ENCODE data around the gene MOB2.

Gene MOB2

DNA sequence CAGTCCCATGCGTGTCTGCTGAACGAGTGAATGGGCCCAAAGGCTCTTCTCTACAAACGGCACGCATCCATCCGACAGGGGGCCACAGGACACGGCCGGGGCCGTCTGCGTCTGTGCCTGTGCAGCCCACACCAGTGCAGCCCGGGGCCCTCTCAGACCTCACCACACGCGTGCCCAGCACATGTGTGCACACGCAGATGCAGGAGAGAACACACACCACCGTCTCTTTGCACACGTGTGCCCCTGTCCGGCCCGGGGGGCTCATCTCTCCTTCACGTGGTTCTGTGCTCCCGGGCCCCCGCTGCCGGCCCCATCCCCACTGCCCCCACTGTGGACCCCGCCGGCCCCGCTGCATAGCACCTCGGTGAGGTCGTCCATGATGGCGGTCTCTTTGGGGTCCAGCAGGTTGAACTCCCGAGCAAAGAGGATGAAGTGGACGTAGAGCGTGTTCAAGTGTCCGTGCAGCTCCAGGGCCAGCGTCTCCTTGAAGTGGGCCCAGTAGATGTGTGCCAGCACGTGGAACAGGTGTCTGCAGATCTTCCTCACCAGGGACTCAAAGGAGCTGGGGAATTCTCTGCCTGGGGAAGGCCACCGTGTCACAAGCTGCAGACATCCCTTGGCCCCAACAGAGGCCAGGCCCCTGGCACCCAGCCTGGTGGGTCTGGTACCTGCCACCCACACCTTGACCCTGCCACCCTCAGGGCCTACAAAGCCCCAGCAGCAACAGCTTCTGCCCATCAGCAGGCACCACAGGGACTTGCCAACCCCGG, 16.5 kb downstream of the MOB2 start:
- ATAC-seq: no peak
- TF ChIP-seq RARB (CRISPR knock-in tag; IDR thresholded peaks at IDR 0.05) (no peak), SNAI2 (CRISPR knock-in tag; IDR thresholded peaks at IDR 0.05) (no peak), TCF4 (CRISPR knock-in tag; IDR thresholded peaks at IDR 0.05; ENCODE audit: borderline replicate concordance) (no peak), GLIS3 (CRISPR knock-in tag; IDR thresholded peaks at IDR 0.05) (no peak), ARNTL (CRISPR knock-in tag; IDR thresholded peaks at IDR 0.05; ENCODE audit: borderline replicate concordance, low read depth) (no peak), ZNF8 (CRISPR knock-in tag; IDR thresholded peaks at IDR 0.05) (no peak), ZNF565 (CRISPR knock-in tag; conservative IDR thresholded peaks at IDR 0.05; ENCODE audit: low read depth) (no peak), OSR1 (CRISPR knock-in tag; IDR thresholded peaks at IDR 0.05) (no peak), ZNF70 (CRISPR knock-in tag; IDR thresholded peaks at IDR 0.05) (no peak), ESRRG (CRISPR knock-in tag; IDR thresholded peaks at IDR 0.05) (no peak), BACH2 (CRISPR knock-in tag; IDR thresholded peaks at IDR 0.05; ENCODE audit: borderline replicate concordance) (no peak), ZC3H10 (CRISPR knock-in tag; IDR thresholded peaks at IDR 0.05) (no peak), CSDC2 (CRISPR knock-in tag; IDR thresholded peaks at IDR 0.05) (no peak), TOX (CRISPR knock-in tag; IDR thresholded peaks at IDR 0.05; ENCODE audit: borderline replicate concordance) (no peak)
- TF ChIP-seq, protein P1, sequence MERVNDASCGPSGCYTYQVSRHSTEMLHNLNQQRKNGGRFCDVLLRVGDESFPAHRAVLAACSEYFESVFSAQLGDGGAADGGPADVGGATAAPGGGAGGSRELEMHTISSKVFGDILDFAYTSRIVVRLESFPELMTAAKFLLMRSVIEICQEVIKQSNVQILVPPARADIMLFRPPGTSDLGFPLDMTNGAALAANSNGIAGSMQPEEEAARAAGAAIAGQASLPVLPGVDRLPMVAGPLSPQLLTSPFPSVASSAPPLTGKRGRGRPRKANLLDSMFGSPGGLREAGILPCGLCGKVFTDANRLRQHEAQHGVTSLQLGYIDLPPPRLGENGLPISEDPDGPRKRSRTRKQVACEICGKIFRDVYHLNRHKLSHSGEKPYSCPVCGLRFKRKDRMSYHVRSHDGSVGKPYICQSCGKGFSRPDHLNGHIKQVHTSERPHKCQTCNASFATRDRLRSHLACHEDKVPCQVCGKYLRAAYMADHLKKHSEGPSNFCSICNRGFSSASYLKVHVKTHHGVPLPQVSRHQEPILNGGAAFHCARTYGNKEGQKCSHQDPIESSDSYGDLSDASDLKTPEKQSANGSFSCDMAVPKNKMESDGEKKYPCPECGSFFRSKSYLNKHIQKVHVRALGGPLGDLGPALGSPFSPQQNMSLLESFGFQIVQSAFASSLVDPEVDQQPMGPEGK (CRISPR knock-in tag; IDR thresholded peaks at IDR 0.05; ENCODE audit: borderline replicate concordance): no peak
- TF ChIP-seq, protein P2, sequence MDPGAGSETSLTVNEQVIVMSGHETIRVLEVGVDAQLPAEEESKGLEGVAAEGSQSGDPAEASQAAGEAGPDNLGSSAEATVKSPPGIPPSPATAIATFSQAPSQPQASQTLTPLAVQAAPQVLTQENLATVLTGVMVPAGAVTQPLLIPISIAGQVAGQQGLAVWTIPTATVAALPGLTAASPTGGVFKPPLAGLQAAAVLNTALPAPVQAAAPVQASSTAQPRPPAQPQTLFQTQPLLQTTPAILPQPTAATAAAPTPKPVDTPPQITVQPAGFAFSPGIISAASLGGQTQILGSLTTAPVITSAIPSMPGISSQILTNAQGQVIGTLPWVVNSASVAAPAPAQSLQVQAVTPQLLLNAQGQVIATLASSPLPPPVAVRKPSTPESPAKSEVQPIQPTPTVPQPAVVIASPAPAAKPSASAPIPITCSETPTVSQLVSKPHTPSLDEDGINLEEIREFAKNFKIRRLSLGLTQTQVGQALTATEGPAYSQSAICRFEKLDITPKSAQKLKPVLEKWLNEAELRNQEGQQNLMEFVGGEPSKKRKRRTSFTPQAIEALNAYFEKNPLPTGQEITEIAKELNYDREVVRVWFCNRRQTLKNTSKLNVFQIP (CRISPR knock-in tag; IDR thresholded peaks at IDR 0.05; ENCODE audit: borderline replicate concordance, low read depth): no peak
- TF ChIP-seq, protein P3, sequence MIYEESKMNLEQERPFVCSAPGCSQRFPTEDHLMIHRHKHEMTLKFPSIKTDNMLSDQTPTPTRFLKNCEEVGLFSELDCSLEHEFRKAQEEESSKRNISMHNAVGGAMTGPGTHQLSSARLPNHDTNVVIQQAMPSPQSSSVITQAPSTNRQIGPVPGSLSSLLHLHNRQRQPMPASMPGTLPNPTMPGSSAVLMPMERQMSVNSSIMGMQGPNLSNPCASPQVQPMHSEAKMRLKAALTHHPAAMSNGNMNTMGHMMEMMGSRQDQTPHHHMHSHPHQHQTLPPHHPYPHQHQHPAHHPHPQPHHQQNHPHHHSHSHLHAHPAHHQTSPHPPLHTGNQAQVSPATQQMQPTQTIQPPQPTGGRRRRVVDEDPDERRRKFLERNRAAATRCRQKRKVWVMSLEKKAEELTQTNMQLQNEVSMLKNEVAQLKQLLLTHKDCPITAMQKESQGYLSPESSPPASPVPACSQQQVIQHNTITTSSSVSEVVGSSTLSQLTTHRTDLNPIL (CRISPR knock-in tag; IDR thresholded peaks at IDR 0.05; ENCODE audit: low read depth): no peak

DNA sequence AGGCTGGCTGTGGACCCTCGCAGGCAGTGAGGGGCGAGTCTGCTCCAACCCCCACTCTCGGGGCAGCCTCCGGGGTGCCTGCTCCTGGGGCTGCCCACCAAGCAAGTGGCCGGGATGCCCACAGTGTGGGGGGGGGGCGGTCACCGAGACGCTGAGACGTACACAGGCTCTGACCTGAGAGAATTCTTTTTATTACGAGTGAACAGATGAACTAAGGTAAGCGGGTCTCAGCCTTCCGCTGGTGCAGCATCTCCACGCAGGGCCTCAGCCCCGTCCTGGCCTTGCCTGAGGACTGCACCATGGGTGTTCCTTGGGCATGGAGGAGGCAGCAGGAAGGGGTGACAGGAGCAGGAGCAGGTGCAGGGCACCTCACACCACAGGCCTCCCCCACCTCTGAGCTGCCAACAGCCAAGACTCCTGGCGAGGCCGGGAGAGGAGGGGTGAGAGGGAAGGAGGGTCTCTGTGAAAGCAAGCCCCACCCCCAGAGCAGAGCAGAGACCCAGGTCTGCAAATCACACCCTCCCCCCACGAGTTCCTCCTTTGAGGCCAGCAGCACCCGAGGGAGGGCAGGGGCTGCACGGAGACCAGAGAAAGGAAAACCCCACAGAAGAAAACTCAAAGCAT, 17.2 kb downstream of the MOB2 start:
- TF ChIP-seq ARNTL (CRISPR knock-in tag; IDR thresholded peaks at IDR 0.05; ENCODE audit: borderline replicate concordance, low read depth) (no peak), ZNF8 (CRISPR knock-in tag; IDR thresholded peaks at IDR 0.05) (no peak), ZNF565 (CRISPR knock-in tag; conservative IDR thresholded peaks at IDR 0.05; ENCODE audit: low read depth) (no peak), ZFP30 (CRISPR knock-in tag; IDR thresholded peaks at IDR 0.05) (no peak), ZNF70 (CRISPR knock-in tag; IDR thresholded peaks at IDR 0.05) (no peak), ESRRG (CRISPR knock-in tag; IDR thresholded peaks at IDR 0.05) (no peak), PPARA (CRISPR knock-in tag; IDR thresholded peaks at IDR 0.05; ENCODE audit: borderline replicate concordance) (no peak), RARB (CRISPR knock-in tag; IDR thresholded peaks at IDR 0.05) (no peak), GLIS3 (CRISPR knock-in tag; IDR thresholded peaks at IDR 0.05) (no peak), BACH2 (CRISPR knock-in tag; IDR thresholded peaks at IDR 0.05; ENCODE audit: borderline replicate concordance) (no peak), TOX (CRISPR knock-in tag; IDR thresholded peaks at IDR 0.05; ENCODE audit: borderline replicate concordance) (no peak), ISL1 (CRISPR knock-in tag; IDR thresholded peaks at IDR 0.05) (no peak), TCF4 (CRISPR knock-in tag; IDR thresholded peaks at IDR 0.05; ENCODE audit: borderline replicate concordance) (no peak)
- TF ChIP-seq, protein P3 (CRISPR knock-in tag; IDR thresholded peaks at IDR 0.05; ENCODE audit: low read depth): no peak
- TF ChIP-seq, protein P4, sequence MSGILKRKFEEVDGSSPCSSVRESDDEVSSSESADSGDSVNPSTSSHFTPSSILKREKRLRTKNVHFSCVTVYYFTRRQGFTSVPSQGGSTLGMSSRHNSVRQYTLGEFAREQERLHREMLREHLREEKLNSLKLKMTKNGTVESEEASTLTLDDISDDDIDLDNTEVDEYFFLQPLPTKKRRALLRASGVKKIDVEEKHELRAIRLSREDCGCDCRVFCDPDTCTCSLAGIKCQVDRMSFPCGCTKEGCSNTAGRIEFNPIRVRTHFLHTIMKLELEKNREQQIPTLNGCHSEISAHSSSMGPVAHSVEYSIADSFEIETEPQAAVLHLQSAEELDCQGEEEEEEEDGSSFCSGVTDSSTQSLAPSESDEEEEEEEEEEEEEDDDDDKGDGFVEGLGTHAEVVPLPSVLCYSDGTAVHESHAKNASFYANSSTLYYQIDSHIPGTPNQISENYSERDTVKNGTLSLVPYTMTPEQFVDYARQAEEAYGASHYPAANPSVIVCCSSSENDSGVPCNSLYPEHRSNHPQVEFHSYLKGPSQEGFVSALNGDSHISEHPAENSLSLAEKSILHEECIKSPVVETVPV (CRISPR knock-in tag; IDR thresholded peaks at IDR 0.05): no peak
- TF ChIP-seq, protein P2 (CRISPR knock-in tag; IDR thresholded peaks at IDR 0.05; ENCODE audit: borderline replicate concordance, low read depth): no peak
- no peak for ATAC-seq
